OCI-LY3 (cell line): Measurements from ENCODE around the gene OR12D1.

Experiments used
- H2AFZ ChIP-seq: fragments of 200-600, 300-600 bp; shearing (Covaris generic); 2 replicates; pipeline ENCODE4 v1.6.0; 2014; ENCODE audit warnings: antibody characterized with exemption, low read depth, low read length
- H3K27ac ChIP-seq: fragments of 200-600, 300-600 bp; sonication (generic); 2 replicates; pipeline ENCODE4 v1.5.1; 2014; ENCODE audit warnings: mild to moderate bottlenecking, low read length, moderate library complexity, mixed read lengths
- H3K27me3 ChIP-seq: fragments of 200-600, 300-600 bp; sonication (generic); 2 replicates; pipeline ENCODE4 v1.6.1; 2014; ENCODE audit warnings: low read depth, low read length, mixed read lengths
- H3K36me3 ChIP-seq: fragments of 200-600, 300-600 bp; sonication (generic); replicated peaks from 2 replicates; pipeline ENCODE3; 2014; ENCODE audit warnings: low read depth, low read length, mixed read lengths
- H3K4me1 ChIP-seq: fragments of 300-600, 200-600 bp; sonication (generic); 2 replicates; pipeline ENCODE4 v1.6.1; 2014; ENCODE audit warnings: low read length, mixed read lengths
- H3K4me2 ChIP-seq: fragments of 200-600, 300-600 bp; sonication (generic); 2 replicates; pipeline ENCODE4 v1.6.1; 2014; ENCODE audit warnings: low read length, mixed read lengths
- H3K4me3 ChIP-seq: fragments of 300-600, 200-600 bp; sonication (generic); 2 replicates; pipeline ENCODE4 v1.5.1; 2014; ENCODE audit warnings: antibody characterized with exemption, mild to moderate bottlenecking, low read length, moderate library complexity
- H3K79me2 ChIP-seq: fragments of 300-600, 200-600 bp; shearing (Covaris generic); 2 replicates; pipeline ENCODE4 v1.6.1; 2014; ENCODE audit warnings: mild to moderate bottlenecking, low read length, mixed read lengths
- H3K9ac ChIP-seq: fragments of 300-600, 200-600 bp; shearing (Covaris generic); 2 replicates; pipeline ENCODE4 v1.6.0; 2014; ENCODE audit warnings: mild to moderate bottlenecking, low read length, moderate library complexity
- H3K9me3 ChIP-seq: fragments of 200-600, 300-600 bp; shearing (Covaris generic); 2 replicates; pipeline ENCODE4 v1.6.1; 2014; ENCODE audit warnings: low read length, mixed read lengths; ENCODE audit not compliant: insufficient read depth
- H4K20me1 ChIP-seq: fragments of 200-600, 300-600 bp; sonication (generic); 2 replicates; pipeline ENCODE4 v1.6.1; 2016; ENCODE audit warnings: low read length, mixed read lengths; ENCODE audit not compliant: insufficient read depth
- EZH2phosphoT487 ChIP-seq: fragments of 200-600 bp; shearing (Covaris generic); IDR thresholded peaks from 2 replicates; pipeline ENCODE4 v1.6.1; 2018; ENCODE audit warnings: antibody characterized with exemption, mixed run types, low read depth
- TF ChIP-seq, protein P1 (sequence below): fragments of 200-600, 300-600 bp; sonication (generic); IDR thresholded peaks from 2 replicates; pipeline ENCODE4 v1.5.1; 2014; ENCODE audit warnings: antibody characterized with exemption, low read length, low read depth

OR12D1 gene

DNA sequence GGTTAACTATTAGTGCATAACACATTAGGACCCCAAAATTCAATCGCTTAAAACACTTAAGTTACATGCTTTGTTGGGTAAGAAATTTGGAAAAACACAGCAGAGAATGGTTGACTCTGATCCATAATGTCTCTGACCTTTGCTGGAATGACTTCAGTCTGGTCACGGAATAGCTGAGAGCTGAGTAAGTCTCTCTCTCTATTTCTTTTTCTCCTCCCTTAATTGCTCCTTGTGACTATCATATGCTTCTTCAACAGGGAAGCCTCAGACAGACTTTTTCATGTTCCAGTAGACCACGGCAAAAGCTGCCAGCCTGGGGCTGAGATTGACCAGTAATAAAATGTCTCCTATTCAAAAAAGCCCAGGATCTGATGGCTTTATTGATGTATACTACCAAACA is 4.8 kb downstream of the OR12D1 start:
- Histone ChIP-seq H3K27ac (no peak overlapping the region), H3K27me3 (no peaks in the 10 kb centered on the region), H3K4me2 (no peak overlapping the region), H4K20me1 (no peaks in the 10 kb centered on the region), H2AFZ (no peak overlapping the region), H3K9me3 (no peaks in the 10 kb centered on the region), H3K4me3 (no peak overlapping the region), H3K9ac (no peak overlapping the region), H3K36me3 (no peaks in the 10 kb centered on the region), H3K79me2 (no peaks in the 10 kb centered on the region), H3K4me1 (no peaks in the 10 kb centered on the region)
- TF ChIP-seq, protein P1, sequence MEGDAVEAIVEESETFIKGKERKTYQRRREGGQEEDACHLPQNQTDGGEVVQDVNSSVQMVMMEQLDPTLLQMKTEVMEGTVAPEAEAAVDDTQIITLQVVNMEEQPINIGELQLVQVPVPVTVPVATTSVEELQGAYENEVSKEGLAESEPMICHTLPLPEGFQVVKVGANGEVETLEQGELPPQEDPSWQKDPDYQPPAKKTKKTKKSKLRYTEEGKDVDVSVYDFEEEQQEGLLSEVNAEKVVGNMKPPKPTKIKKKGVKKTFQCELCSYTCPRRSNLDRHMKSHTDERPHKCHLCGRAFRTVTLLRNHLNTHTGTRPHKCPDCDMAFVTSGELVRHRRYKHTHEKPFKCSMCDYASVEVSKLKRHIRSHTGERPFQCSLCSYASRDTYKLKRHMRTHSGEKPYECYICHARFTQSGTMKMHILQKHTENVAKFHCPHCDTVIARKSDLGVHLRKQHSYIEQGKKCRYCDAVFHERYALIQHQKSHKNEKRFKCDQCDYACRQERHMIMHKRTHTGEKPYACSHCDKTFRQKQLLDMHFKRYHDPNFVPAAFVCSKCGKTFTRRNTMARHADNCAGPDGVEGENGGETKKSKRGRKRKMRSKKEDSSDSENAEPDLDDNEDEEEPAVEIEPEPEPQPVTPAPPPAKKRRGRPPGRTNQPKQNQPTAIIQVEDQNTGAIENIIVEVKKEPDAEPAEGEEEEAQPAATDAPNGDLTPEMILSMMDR: no peak
- TF ChIP-seq EZH2phosphoT487: no peak

DNA sequence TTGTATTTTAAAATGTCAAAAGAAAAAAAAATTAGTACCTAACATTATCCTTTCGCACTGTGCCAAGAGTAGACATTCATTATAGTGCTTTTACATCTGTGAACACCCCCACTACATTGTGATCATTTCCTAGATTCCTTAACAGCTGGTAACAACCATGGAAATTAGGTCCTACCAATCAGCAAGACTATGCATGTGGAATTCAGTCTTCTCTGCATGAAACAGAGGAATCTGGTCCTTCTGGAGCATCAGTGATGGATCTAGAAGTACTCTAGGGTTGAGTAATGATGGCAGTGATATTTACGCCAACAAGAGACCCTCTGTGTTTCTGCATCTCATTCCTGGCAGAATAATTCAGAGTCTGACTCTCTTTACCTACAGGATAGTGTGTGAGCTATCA is 9.4 kb downstream of the OR12D1 start:
- Histone ChIP-seq H3K27me3 (no peaks in the 10 kb centered on the region), H3K79me2 (no peaks in the 10 kb centered on the region), H2AFZ (no peak overlapping the region), H3K9me3 (no peaks in the 10 kb centered on the region), H3K4me2 (no peak overlapping the region), H3K9ac (no peak overlapping the region), H3K36me3 (no peaks in the 10 kb centered on the region), H3K4me3 (no peak overlapping the region), H3K4me1 (no peaks in the 10 kb centered on the region), H4K20me1 (no peaks in the 10 kb centered on the region), H3K27ac (no peak overlapping the region)
- TF ChIP-seq EZH2phosphoT487: no peak
- TF ChIP-seq, protein P1: no peak

DNA sequence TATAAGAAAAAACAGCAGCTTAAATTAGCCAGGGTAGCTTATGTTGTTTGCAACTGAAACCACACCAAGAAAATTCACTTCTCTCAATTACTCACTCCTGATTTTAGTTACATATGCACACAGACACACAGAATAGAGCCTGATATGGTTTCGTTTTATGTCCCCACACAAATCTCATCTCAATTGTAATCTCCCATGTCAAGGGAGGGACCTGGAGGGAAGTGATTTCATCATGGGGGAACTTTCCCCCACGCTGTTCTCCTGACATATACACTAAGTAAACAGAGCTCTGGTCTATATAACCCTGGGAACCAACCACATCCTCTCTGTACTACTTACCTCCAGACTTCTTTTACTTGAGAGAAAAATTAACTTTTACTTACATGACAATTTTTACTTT is 9.8 kb downstream of the OR12D1 start:
- Histone ChIP-seq H3K27ac (no peak overlapping the region), H3K4me2 (no peak overlapping the region)
- TF ChIP-seq EZH2phosphoT487: no peak
- TF ChIP-seq, protein P1: no peak

DNA sequence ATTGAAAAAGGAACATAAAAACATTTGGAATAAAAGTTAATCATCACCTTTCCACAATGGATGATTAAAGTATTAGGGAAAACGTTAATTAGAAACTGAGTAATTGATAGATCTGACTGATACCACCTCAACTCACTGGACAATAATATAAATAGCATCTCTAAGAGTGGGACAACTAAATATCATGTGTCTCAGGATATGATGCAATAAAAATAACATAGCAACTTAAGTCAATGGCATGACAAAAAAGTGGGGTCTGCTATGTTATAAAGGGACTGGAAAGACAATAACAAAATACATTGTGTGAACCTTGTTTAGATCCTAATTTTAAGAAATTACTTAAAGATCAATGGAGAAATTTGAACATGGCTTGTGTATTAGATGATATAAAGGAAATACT is 10.3 kb downstream of the OR12D1 start:
- no peak overlapping the region for H2AFZ ChIP-seq
- no peak overlapping the region for H3K9ac ChIP-seq
- no peak overlapping the region for H3K27ac ChIP-seq
- H3K4me1 ChIP-seq: no peaks in the 10 kb centered on the region
- no peaks in the 10 kb centered on the region for H3K9me3 ChIP-seq
- H3K79me2 ChIP-seq: no peaks in the 10 kb centered on the region
- no peak overlapping the region for H3K4me2 ChIP-seq
- H3K36me3 ChIP-seq: no peaks in the 10 kb centered on the region
- H3K27me3 ChIP-seq: no peaks in the 10 kb centered on the region
- H3K4me3 ChIP-seq: no peak overlapping the region
- TF ChIP-seq, protein P1: no peak
- no peak for TF ChIP-seq EZH2phosphoT487
- no peaks in the 10 kb centered on the region for H4K20me1 ChIP-seq

More for the DNA sequence above, 9.8 kb downstream of the OR12D1 start:
- no peak overlapping the region for H2AFZ ChIP-seq
- no peaks in the 10 kb centered on the region for H3K36me3 ChIP-seq
- no peaks in the 10 kb centered on the region for H3K79me2 ChIP-seq
- no peaks in the 10 kb centered on the region for H4K20me1 ChIP-seq
- no peaks in the 10 kb centered on the region for H3K4me1 ChIP-seq
- H3K9ac ChIP-seq: no peak overlapping the region
- H3K4me3 ChIP-seq: no peak overlapping the region
- H3K9me3 ChIP-seq: no peaks in the 10 kb centered on the region
- H3K27me3 ChIP-seq: no peaks in the 10 kb centered on the region
